Endothelial cell of umbilical vein (primary cell): ENCODE measurements around the gene ASAP2. TPM values are rescaled to one million over a fixed set of nuclear protein-coding genes. Genes with fewer than 3 reads are reported as not detected.

Source experiments
- BruUV-seq: library from RNA; stranded (reverse); fragments of 400-500 nt; replicated peaks from 2 replicates; lab custom pipeline; 2021; lab: Mats Ljungman, UMichigan
- CTCF ChIA-PET: fragments of 300-600, 350-600 bp; sonication (Branson Sonifier 250); formaldehyde crosslinking; loops from one replicate; lab custom pipeline; 2021; ENCODE audit warnings: antibody characterized with exemption, inconsistent platforms; lab: Charles Lee
- POLR2A ChIA-PET: fragments of 300-600, 350-600 bp; sonication (Branson Sonifier 250); formaldehyde crosslinking; loops from one replicate; lab custom pipeline; 2021; ENCODE audit warnings: antibody characterized with exemption, inconsistent platforms; lab: Charles Lee
- DNase-seq: peaks from one replicate; pipeline ENCODE4 v3.0.0-alpha.2; 2011; ENCODE audit warnings: low read depth, low spot score
- FAIRE-seq: peaks from 2 replicates; lab custom pipeline; 2011; peaks lifted over from hg19 to GRCh38; lab: Jason Lieb, UNC
- H2AFZ ChIP-seq: 2 replicates; pipeline ENCODE4 v1.6.0; 2012; ENCODE audit warnings: low read depth, low read length, control low read depth, inconsistent platforms
- H3K27ac ChIP-seq: 2 replicates; pipeline ENCODE4 v1.5.1; 2011; ENCODE audit warnings: low read depth, mild to moderate bottlenecking, control low read depth, low read length, moderate library complexity; ENCODE audit not compliant: insufficient read depth
- H3K27me3 ChIP-seq, 2 experiments: 2 replicates each; pipeline versions ENCODE4 v1.6.0 to v1.6.1; 2011; ENCODE audit warnings: low read length in 2 of 2, mixed read lengths in 1 of 2; ENCODE audit not compliant: control insufficient read depth in 2 of 2, insufficient read depth in 2 of 2
- H3K36me3 ChIP-seq, 2 experiments: 2 replicates in 1 of 2; 3 replicates in 1 of 2; pipeline ENCODE4 v1.5.1; 2011; ENCODE audit warnings: low read length in 2 of 2, mild to moderate bottlenecking in 1 of 2, moderate library complexity in 1 of 2; ENCODE audit not compliant: control insufficient read depth in 2 of 2, insufficient read depth in 2 of 2; ENCODE audit errors: extremely low read depth in 1 of 2
- H3K4me1 ChIP-seq: 3 replicates; pipeline ENCODE4 v1.5.1; 2011; ENCODE audit warnings: mild to moderate bottlenecking, low read length; ENCODE audit not compliant: control insufficient read depth, insufficient read depth; ENCODE audit errors: extremely low read depth
- H3K4me2 ChIP-seq: 2 replicates; pipeline ENCODE4 v1.6.1; 2011; ENCODE audit warnings: low read length, control low read depth, mixed read lengths; ENCODE audit not compliant: insufficient read depth
- H3K4me3 ChIP-seq, 3 experiments: fragments of 200-600 bp in 1 of 3; sonication (generic), shearing (Covaris generic) in 1 of 3; replicated peaks in 1 of 3; 2 replicates each; pipeline ENCODE4 v1.5.1; 2011 to 2016; ENCODE audit warnings: control low read depth in 3 of 3, low read length in 3 of 3, mild to moderate bottlenecking in 2 of 3, inconsistent platforms in 1 of 3, low read depth in 1 of 3, moderate library complexity in 1 of 3; ENCODE audit not compliant: insufficient read depth in 1 of 3
- H3K79me2 ChIP-seq: 2 replicates; pipeline ENCODE4 v1.6.0; 2012; ENCODE audit warnings: low read length, inconsistent platforms; ENCODE audit not compliant: control insufficient read depth, insufficient read depth
- H3K9ac ChIP-seq: replicated peaks from 2 replicates; pipeline ENCODE3; 2011; ENCODE audit warnings: low read length, control low read depth; ENCODE audit not compliant: insufficient read depth; ENCODE audit errors: extremely low read depth
- H3K9me1 ChIP-seq: replicated peaks from 3 replicates; pipeline ENCODE4 v1.6.0; 2011; ENCODE audit warnings: mild to moderate bottlenecking, low read length; ENCODE audit not compliant: control insufficient read depth, insufficient read depth; ENCODE audit errors: extremely low read depth
- H3K9me3 ChIP-seq: replicated peaks from 2 replicates; pipeline ENCODE4 v1.5.1; 2012; ENCODE audit warnings: low read length, inconsistent platforms; ENCODE audit not compliant: control insufficient read depth, insufficient read depth
- H4K20me1 ChIP-seq: replicated peaks from 2 replicates; pipeline ENCODE3; 2011; ENCODE audit warnings: mild to moderate bottlenecking, low read length; ENCODE audit not compliant: control insufficient read depth, insufficient read depth; ENCODE audit errors: extremely low read depth
- CTCF ChIP-seq, 2 donors: IDR thresholded peaks; 1 replicate in 1 of 2; 2 replicates in 1 of 2; pipeline ENCODE4 v1.5.1; 2011; ENCODE audit warnings: low read length in 2 of 2, mild to moderate bottlenecking in 2 of 2, moderate library complexity in 2 of 2, control low read depth in 1 of 2, inconsistent platforms in 1 of 2, low read depth in 1 of 2; ENCODE audit not compliant: insufficient read depth in 1 of 2; ENCODE audit errors: extremely low read depth in 1 of 2
- EZH2 ChIP-seq: IDR thresholded peaks from 2 replicates; pipeline ENCODE4 v1.6.1; 2012; ENCODE audit warnings: borderline replicate concordance, low read depth, mild to moderate bottlenecking, moderate library complexity, low read length, inconsistent platforms; ENCODE audit not compliant: severe bottlenecking
- FOS ChIP-seq: IDR thresholded peaks from 2 replicates; pipeline ENCODE4 v1.6.1; 2011; ENCODE audit warnings: mild to moderate bottlenecking, low read length, moderate library complexity, borderline replicate concordance; ENCODE audit not compliant: insufficient read depth
- GATA2 ChIP-seq: IDR thresholded peaks from 2 replicates; pipeline ENCODE4 v1.7.0; 2011; ENCODE audit warnings: low read depth, mild to moderate bottlenecking, moderate library complexity, mixed read lengths, low read length; ENCODE audit not compliant: insufficient read length, insufficient read depth
- JUN ChIP-seq: IDR thresholded peaks from 2 replicates; pipeline ENCODE4 v1.6.1; 2011; ENCODE audit warnings: borderline replicate concordance, low read depth; ENCODE audit not compliant: insufficient read length, insufficient read depth
- MAX ChIP-seq: IDR thresholded peaks from 2 replicates; pipeline ENCODE4 v1.6.1; 2011; ENCODE audit not compliant: insufficient read depth, insufficient read length
- MYC ChIP-seq: IDR thresholded peaks from one replicate; pipeline ENCODE4 v1.6.1; 2011; ENCODE audit warnings: mild to moderate bottlenecking, low read depth, low read length
- POLR2A ChIP-seq: IDR thresholded peaks from 2 replicates; pipeline ENCODE4 v1.6.1; 2012; ENCODE audit warnings: low read depth, mild to moderate bottlenecking, control low read depth, low read length
- POLR2AphosphoS5 ChIP-seq: IDR thresholded peaks from 2 replicates; pipeline ENCODE4 v1.6.1; 2012; ENCODE audit warnings: low read depth, mild to moderate bottlenecking, control low read depth, low read length, moderate library complexity; ENCODE audit not compliant: insufficient read depth
- dilution Hi-C: fragments of 300-500 bp; cut with MboI; formaldehyde crosslinking; loops from one replicate; pipeline ENCODE4 v1.15.0; 2019; ENCODE audit warnings: low sequenced_read_pairs; ENCODE audit not compliant: extremely low pct_ligation_motif_present
- intact Hi-C: fragments of 100-400 bp; cut with micrococcal nuclease; formaldehyde crosslinking; loops from one replicate; pipeline ENCODE4 v1.10.0; 2022
- polyA plus RNA-seq, 4 experiments: library from polyadenylated mRNA; depleted of rRNA in 3 of 4; stranded (reverse) in 3 of 4; unstranded in 1 of 4; fragments of >200 nt; gene quantifications; 2 replicates each; pipeline versions ENCODE4 v1.2.1 to v1.2.3, GENCODE V29; 2011 to 2012; ENCODE audit warnings: missing spikeins in 1 of 4
- total RNA-seq: library from RNA; stranded (reverse); gene quantifications from 2 replicates; pipeline ENCODE4 v1.2.3, GENCODE V29; 2021

The ASAP2 gene
- total and polyA plus RNA-seq, 2 donors (not counting 3 experiments of a cell fraction or from before 2014, with no cell fraction given), result 31.1 to 79.2 TPM

DNA sequence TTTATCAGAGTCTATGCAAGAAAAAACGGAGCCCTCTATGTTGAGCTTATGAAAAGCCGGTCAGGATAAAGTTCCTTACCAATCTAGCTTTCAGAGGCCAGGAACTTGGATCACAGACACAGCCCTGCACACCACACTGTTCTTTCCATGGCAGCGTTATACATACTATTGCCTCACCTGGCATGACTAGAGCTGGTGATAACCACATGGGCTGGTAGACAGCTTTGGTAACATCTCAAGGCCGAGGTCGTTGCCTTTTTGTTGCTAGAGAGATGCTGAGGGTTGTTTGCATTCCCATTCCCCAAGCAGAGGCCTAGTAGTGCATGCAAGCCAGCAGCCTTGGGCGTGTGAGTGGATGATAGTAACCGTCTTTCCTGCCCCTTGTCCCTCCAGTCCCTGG is 138.7 kb downstream of the ASAP2 start:
- H2AFZ ChIP-seq, result no peak overlapping the region
- no peak overlapping the region for H3K9ac ChIP-seq

More for the DNA sequence above, 138.7 kb downstream of the ASAP2 start:
- Histone ChIP-seq H3K4me1 (peaks cover 7% of the 10 kb centered on the region), H3K79me2 (peaks cover 2% of the 10 kb centered on the region), H3K9me3 (no peaks in the 10 kb centered on the region), H3K27ac (no peak overlapping the region), H3K27me3 (no peaks in the 10 kb centered on the region), H3K9me1 (no peaks in the 10 kb centered on the region), H3K4me2 (no peak overlapping the region), H4K20me1 (no peaks in the 10 kb centered on the region), H3K36me3 (peaks cover 15 to 23% of the 10 kb centered on the region in 2 experiments), H3K4me3 (no peak overlapping the region)
- FAIRE-seq (no peak), DNase-seq (no peak)
- POLR2A ChIA-PET, result no interaction called here
- TF ChIP-seq FOS (no peak), EZH2 (no peak), MYC (no peak), MAX (no peak), CTCF (IDR thresholded peaks at IDR 0.05; ENCODE audit: extremely low read depth in 1 of 2, insufficient read depth in 1 of 2, low read depth in 1 of 2, low read length in 2 of 2) (no peak), GATA2 (no peak), POLR2AphosphoS5 (no peak), POLR2A (no peak), JUN (no peak)
- no TSS peak for BruUV-seq
- CTCF ChIA-PET, result interaction anchor here (1.5 kb wide), 1 partner anchor 15 kb away, joined by 3 read pairs; no protein-coding TSS in a partner anchor
- intact Hi-C loops, result no loop called here
- dilution Hi-C loops, result no loop called here
